Measurements from ENCODE around the gene ADGRG3. TPM values are rescaled to one million over a fixed set of nuclear protein-coding genes. Genes with fewer than 3 reads are reported as not detected.

Gene ADGRG3
- total and polyA plus RNA-seq, 2 of the 13 experiments (the other 11 are each of a cell fraction or from before 2014, with no cell fraction given) = 2.7 to 11.8 TPM

DNA sequence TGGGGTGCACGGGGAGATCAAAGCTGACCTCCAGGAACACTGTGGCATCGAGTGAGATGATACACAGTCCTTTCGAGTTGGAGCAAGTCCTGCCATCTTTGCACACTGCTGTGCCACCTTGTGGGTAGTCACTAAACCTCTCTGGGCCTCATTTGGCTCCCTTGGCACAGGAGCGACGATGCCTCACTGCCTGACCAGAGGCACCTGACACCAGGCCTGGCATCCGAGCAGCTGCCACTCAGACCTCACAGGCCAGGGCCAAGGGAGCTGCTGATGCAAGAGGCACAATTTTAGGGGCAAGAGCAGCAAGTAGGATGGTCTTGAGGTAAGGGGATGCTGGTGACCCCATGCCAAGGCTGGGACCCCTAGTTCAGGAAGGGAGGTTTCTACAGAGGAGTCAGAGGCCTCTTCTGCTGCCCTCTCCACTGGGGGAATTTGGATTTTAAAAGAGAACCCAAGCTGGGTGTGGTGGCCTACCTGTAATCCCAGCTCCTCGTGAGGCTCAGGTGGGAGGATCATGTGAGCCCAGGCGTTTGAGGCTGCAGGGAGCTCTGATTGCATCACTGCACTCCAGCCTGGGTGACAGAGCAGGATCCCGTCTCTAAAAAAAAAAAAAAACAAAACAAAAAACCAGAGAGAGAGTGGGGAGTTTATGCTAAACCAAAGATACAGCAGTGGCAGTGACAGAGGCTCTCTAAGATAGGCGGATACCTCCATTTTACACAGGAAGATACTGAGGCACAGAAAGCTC, 46.4 kb upstream of the ADGRG3 start (continued):
- TF ChIP-seq TSC22D2 (CRISPR knock-in tag; IDR thresholded peaks at IDR 0.05; ENCODE audit: borderline replicate concordance) (no peak), CEBPG (CRISPR knock-in tag; IDR thresholded peaks at IDR 0.05) (peak; percentile 73)

DNA sequence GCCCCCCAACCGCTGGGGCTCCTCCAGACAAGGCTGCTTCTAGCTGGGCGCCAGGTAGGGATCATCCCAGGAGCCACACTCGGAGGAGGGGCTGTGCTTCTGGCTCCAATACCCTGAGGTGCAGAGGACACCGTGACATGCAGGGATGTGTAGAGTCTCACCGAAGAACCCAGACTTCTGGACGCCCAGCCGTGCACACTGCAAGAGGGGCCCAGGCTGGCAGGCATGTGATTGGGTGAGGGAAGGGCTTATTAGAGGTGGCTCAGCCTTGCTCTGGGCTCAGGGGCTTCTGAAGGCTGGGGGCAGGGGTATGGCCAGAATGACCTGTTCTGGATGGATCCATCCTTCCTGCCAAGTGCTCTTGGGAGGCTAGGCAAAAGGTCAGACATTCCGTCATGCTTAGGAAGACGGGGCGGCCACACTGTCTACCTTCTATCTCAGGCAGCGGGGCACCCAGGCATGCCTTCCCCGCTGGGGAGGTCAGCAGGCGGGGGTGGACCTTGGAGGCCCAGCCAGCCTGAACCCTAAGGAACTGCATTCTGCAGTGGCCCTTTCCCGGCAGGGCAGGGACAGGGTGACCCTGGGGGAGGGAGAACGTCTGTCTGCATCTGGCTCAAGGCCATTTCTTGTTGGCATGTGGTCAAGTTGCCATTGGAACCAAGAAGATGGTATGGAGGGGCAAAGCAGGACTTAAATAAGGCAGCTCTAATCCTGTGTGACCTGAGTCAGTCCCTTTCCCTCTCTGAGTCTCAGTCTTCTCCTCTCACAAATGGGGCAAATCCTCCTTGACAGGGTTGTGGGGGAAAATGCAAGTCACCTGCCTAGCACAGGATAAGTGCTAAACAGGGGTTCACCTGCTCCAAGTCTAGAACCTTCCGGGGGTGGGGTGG, 45.5 kb upstream of the ADGRG3 start:
- H3K4me1 ChIP-seq (ENCODE audit: insufficient read depth, low read length) = peaks cover 78% of the 10 kb centered on the region
- no peaks in the 10 kb centered on the region; a peak in 1 of 5 replicates for H3K27me3 ChIP-seq (ENCODE audit: control insufficient read depth in 1 of 2, insufficient read depth in 2 of 2, low read length in 2 of 2)
- no peaks in the 10 kb centered on the region for H3K79me2 ChIP-seq (ENCODE audit: insufficient read depth, low read length)
- no peak overlapping the region for H3K9ac ChIP-seq (ENCODE audit: insufficient read depth, low read depth, low read length)
- 12% methylated on average over 13 of the region's 16 CpGs for WGBS (ENCODE audit: low lambda C conversion rate)
- H3K36me3 ChIP-seq (replicated peaks in 1 of 2; ENCODE audit: control insufficient read depth in 1 of 2, insufficient read depth in 2 of 2, low read length in 2 of 2) = no peaks in the 10 kb centered on the region
- intact Hi-C loops (cut with micrococcal nuclease; ENCODE audit: unreplicated experiment) = loop anchor here (1.0 kb wide), 1 partner anchor 15 kb away; no protein-coding TSS in a partner anchor
- no TSS peak for BruUV-seq (replicated peaks)
- FAIRE-seq = no peak
- ChIA-PET CTCF (ENCODE audit: low intra/inter-chr PET ratio, low total read pairs) (interaction anchor here (2.8 kb wide), 1 partner anchor 27 kb away, joined by 15 read pairs; no protein-coding TSS in a partner anchor), POLR2A (interaction anchor here (0.5 to 8.7 kb wide), 11 partner anchors 12 to 602 kb away, joined by 3 to 127 read pairs (median 5); partner anchors contain the start of genes ADGRG3 and KATNB1)
- H3K4me2 ChIP-seq (ENCODE audit: low read depth, low read length) = peak overlapping the region; percentile 65
- H3K9me3 ChIP-seq (ENCODE audit: low read length) = no peaks in the 10 kb centered on the region
- no peak overlapping the region for H3K27ac ChIP-seq (ENCODE audit: extremely low read length, insufficient read depth, low read length)
- H2AFZ ChIP-seq (ENCODE audit: low read length) = no peak overlapping the region
- peak; percentile 35 for DNase-seq (ENCODE audit: low spot score)
- H4K20me1 ChIP-seq (ENCODE audit: insufficient read depth, low read length) = no peaks in the 10 kb centered on the region
- H3K4me3 ChIP-seq (replicated peaks in 1 of 3; ENCODE audit: insufficient read depth in 1 of 3, low read depth in 2 of 3, low read length in 3 of 3) = peak overlapping the region in 1 of 3 experiments; percentile 37; a peak in 2 of 6 replicates
- peak; percentile 8 for ATAC-seq
- in situ Hi-C loops (cut with HindIII; ENCODE audit: extremely low pct_ligation_motif_present, low pct_unique_long_range_greater_than_20kb) = no loop called here
- no peak for TF ChIP-seq ZC3H4 (CRISPR knock-in tag; IDR thresholded peaks at IDR 0.05; ENCODE audit: borderline replicate concordance)
- TF ChIP-seq MYC (CRISPR knock-in tag; IDR thresholded peaks at IDR 0.05; ENCODE audit: borderline replicate concordance) = no peak
- TF ChIP-seq RBFOX2 (IDR thresholded peaks at IDR 0.05; ENCODE audit: low read depth, low read length) = no peak
- TF ChIP-seq NONO (IDR thresholded peaks at IDR 0.05) = no peak
- no peak for TF ChIP-seq NONO (CRISPR knock-in tag; conservative IDR thresholded peaks at IDR 0.05)
- no peak for TF ChIP-seq THAP9 (CRISPR knock-in tag; IDR thresholded peaks at IDR 0.05; ENCODE audit: borderline replicate concordance)
- 0 out of 2 replicates have a peak, but pooled peaks have one; percentile 34 for TF ChIP-seq ZSCAN29 (CRISPR knock-in tag; conservative IDR thresholded peaks at IDR 0.05)
- TF ChIP-seq ZNF816 (CRISPR knock-in tag; IDR thresholded peaks at IDR 0.05; ENCODE audit: borderline replicate concordance) = no peak
- no peak for TF ChIP-seq ZBTB7B (CRISPR knock-in tag; IDR thresholded peaks at IDR 0.05)
- no peak for TF ChIP-seq NR3C1 (CRISPR knock-in tag; IDR thresholded peaks at IDR 0.05)
- TF ChIP-seq ZNF138 (CRISPR knock-in tag; IDR thresholded peaks at IDR 0.05; ENCODE audit: low read depth) = 0 out of 2 replicates have a peak, but pooled peaks have one; percentile 52
- no peak for TF ChIP-seq ASH2L (IDR thresholded peaks at IDR 0.05; ENCODE audit: insufficient read length, low read depth, low read length)
- no peak for TF ChIP-seq ZFY (CRISPR knock-in tag; IDR thresholded peaks at IDR 0.05)
- TF ChIP-seq ARID2 (CRISPR knock-in tag; IDR thresholded peaks at IDR 0.05; ENCODE audit: borderline replicate concordance) = no peak
- no peak for TF ChIP-seq ZNF724P (CRISPR knock-in tag; IDR thresholded peaks at IDR 0.05; ENCODE audit: borderline replicate concordance)
- TF ChIP-seq TCF12 (IDR thresholded peaks at IDR 0.05) = no peak
- TF ChIP-seq TCF12 (CRISPR knock-in tag; IDR thresholded peaks at IDR 0.05) = no peak

Measured in HepG2 (cell line).